GM10847 (cell line): ENCODE measurements around the gene PPP6C.

Experiments
- POLR2A ChIP-seq: IDR thresholded peaks from 2 replicates; pipeline ENCODE4 v1.6.1; 2011; ENCODE audit not compliant: insufficient read length; ENCODE audit errors: extremely low read depth

PPP6C gene

GRCh38 chr9:125106285-125106893 lies 83.2 kb downstream of the PPP6C start:
- TF ChIP-seq POLR2A = no peak

GRCh38 chr9:125103770-125104460 lies 85.7 kb downstream of the PPP6C start:
- no peak for TF ChIP-seq POLR2A

- TF ChIP-seq POLR2A = no peak
These were observed 86.6 kb downstream of the PPP6C start for GRCh38 chr9:125103021-125103420.

- TF ChIP-seq POLR2A = no peak
These were observed 88.8 kb downstream of the PPP6C start for GRCh38 chr9:125100822-125101221.

GRCh38 chr9:125099816-125100215 lies 89.8 kb downstream of the PPP6C start:
- no peak for TF ChIP-seq POLR2A
